HG03196 (cell line): ENCODE results near the gene DUSP16.

Experiments used
- ATAC-seq: cut with Tn5 transposase; IDR thresholded peaks from one replicate; pipeline ENCODE4 v1.9.1; 2021; ENCODE audit not compliant: unreplicated experiment

Gene DUSP16

GRCh38 chr12:12446786-12447185 is 115.9 kb downstream of the DUSP16 start:
- ATAC-seq: no peak

GRCh38 chr12:12445882-12446181 is 116.8 kb downstream of the DUSP16 start:
- ATAC-seq: no peak

GRCh38 chr12:12445165-12445881 is 117.3 kb downstream of the DUSP16 start:
- no peak for ATAC-seq

- no peak for ATAC-seq
Observed at GRCh38 chr12:12443431-12443878, 119.2 kb downstream of the DUSP16 start.

GRCh38 chr12:12442548-12443071 is 120.1 kb downstream of the DUSP16 start:
- ATAC-seq: no peak

GRCh38 chr12:12441843-12442461 is 120.7 kb downstream of the DUSP16 start:
- ATAC-seq: no peak

- ATAC-seq: no peak
Observed at GRCh38 chr12:12441429-12441807, 121.2 kb downstream of the DUSP16 start.

- ATAC-seq: no peak
Observed at GRCh38 chr12:12440784-12441428, 121.8 kb downstream of the DUSP16 start.

- no peak for ATAC-seq
Observed at GRCh38 chr12:12439636-12440035, 123.0 kb downstream of the DUSP16 start.

- no peak for ATAC-seq
Observed at GRCh38 chr12:12436831-12437345, 125.8 kb downstream of the DUSP16 start.

- no peak for ATAC-seq
Observed at GRCh38 chr12:12433203-12433731, 129.4 kb downstream of the DUSP16 start.

GRCh38 chr12:12432364-12432763 is 130.3 kb downstream of the DUSP16 start:
- no peak for ATAC-seq

- no peak for ATAC-seq
Observed at GRCh38 chr12:12428961-12429657, 133.6 kb downstream of the DUSP16 start.

- ATAC-seq: no peak
Observed at GRCh38 chr12:12428047-12428446, 134.6 kb downstream of the DUSP16 start.

GRCh38 chr12:12427568-12427967 is 135.1 kb downstream of the DUSP16 start:
- ATAC-seq: no peak

GRCh38 chr12:12425616-12426015 is 137.0 kb downstream of the DUSP16 start:
- no peak for ATAC-seq

GRCh38 chr12:12425001-12425400 is 137.7 kb downstream of the DUSP16 start:
- no peak for ATAC-seq
